ENCODE data around the gene CCDC57. TPM values are rescaled to one million over a fixed set of nuclear protein-coding genes. Genes with fewer than 3 reads are reported as not detected.

Gene CCDC57
- total RNA-seq, 1 experiment from 2014 or later, result 69.9 TPM

DNA sequence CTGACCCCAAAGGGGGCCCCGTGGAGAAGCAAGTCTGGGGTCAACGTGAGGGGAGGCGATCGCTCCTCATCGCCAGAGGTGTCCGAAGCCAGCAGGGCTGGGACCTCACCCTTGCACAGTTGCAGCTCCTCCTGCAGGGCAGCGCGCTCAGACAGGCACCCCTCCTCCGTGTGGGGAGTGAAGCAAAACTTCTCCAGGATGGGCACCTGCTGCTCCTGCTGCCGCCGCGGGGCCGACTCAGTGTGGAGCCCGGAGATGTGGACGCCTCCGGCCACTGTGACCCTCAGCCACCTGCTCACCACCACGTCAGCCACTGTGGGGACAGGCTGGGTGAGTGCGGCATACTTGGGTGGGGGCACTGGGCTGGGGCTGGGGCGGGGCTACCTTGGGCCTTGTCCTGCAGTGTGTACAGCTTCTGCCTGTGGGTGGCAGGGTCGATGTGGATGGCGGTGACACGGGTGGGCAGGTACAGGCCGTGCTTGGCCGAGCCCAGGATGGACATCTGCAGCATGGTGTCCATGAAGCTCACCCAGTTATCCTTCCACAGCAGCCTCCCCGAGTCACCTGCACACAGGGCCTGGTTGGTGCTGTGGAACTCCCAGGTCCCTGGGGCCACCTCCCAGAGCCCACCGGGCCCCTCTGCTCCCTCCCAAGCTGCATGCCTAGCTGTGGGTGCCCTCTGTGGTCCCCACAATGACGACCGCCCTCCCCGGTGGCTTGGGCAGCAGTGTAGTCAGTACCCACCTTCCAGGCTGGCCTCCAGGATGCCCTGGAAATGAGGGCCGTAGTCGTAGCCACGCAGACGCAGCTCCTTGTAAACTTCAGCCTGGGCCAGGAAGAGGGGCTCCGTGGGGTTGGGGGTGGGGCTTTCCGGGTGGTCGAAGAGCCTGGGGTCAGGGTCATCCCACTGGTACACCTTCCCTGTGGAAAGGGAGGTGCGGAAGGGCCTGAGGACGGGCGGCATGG, 125.4 kb downstream of the CCDC57 start:
- Mint-ChIP-seq H3K4me3 (ENCODE audit: low read depth, unreplicated experiment) (no peak overlapping the region), H3K27me3 (ENCODE audit: unreplicated experiment) (no peaks in the 10 kb centered on the region), H3K9me3 (ENCODE audit: low read depth, unreplicated experiment) (no peaks in the 10 kb centered on the region), H3K36me3 (ENCODE audit: insufficient read depth, unreplicated experiment) (peaks cover 78% of the 10 kb centered on the region), H3K27ac (ENCODE audit: unreplicated experiment) (no peak overlapping the region), H3K4me1 (ENCODE audit: low read depth, unreplicated experiment) (no peaks in the 10 kb centered on the region)
- intact Hi-C loops (cut with micrococcal nuclease; ENCODE audit: unreplicated experiment), result no loop called here
- BruUV-seq (replicated peaks), result no TSS peak
- TF ChIP-seq, protein P1, sequence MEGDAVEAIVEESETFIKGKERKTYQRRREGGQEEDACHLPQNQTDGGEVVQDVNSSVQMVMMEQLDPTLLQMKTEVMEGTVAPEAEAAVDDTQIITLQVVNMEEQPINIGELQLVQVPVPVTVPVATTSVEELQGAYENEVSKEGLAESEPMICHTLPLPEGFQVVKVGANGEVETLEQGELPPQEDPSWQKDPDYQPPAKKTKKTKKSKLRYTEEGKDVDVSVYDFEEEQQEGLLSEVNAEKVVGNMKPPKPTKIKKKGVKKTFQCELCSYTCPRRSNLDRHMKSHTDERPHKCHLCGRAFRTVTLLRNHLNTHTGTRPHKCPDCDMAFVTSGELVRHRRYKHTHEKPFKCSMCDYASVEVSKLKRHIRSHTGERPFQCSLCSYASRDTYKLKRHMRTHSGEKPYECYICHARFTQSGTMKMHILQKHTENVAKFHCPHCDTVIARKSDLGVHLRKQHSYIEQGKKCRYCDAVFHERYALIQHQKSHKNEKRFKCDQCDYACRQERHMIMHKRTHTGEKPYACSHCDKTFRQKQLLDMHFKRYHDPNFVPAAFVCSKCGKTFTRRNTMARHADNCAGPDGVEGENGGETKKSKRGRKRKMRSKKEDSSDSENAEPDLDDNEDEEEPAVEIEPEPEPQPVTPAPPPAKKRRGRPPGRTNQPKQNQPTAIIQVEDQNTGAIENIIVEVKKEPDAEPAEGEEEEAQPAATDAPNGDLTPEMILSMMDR (IDR thresholded peaks at IDR 0.05; ENCODE audit: unreplicated experiment), result no peak
- CTCF ChIA-PET, result no interaction called here
- DNase-seq, result no peak

DNA sequence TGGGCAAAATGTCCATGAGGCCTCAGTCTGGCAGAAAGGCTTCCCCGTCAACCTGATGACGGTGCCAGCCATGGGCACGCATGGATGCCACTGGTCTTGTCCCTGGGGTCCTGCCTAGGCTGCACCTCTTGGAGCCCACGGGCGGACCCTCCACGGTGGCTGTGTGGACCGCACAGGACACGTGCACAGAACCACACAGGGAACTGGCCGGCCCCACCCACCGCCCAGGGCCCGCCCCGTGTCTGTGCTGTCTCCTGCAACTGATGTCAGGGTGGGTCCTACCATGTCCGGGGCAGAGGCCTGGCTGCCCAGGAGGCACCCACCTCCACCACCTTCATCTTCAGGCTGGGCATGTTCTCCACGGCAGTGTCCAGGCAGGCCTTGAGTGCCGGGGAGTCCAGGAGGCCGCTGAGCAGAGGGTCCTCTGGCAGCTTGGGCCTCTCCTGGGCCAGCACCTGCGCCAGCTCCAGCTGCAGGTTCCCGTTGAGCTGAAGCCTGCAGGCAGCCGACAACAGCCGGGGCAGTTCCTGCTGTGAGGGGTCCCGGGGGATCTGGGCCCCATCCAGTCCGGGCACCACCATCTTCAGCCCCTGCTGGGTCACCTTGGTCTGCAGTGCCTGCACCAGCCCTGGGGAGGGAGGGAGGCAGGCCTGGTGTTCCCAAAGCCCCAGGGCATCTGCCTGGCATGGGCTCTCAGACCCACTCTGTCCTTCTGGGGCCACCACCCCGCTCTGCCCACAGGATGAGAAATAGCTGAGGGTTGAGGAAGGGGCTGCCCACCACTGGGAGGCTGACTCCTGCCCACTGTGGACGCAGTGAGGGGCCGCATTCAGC, 126.5 kb downstream of the CCDC57 start:
- no peaks in the 10 kb centered on the region for H3K9me3 Mint-ChIP-seq (ENCODE audit: low read depth, unreplicated experiment)
- CTCF ChIA-PET, result no interaction called here

DNA sequence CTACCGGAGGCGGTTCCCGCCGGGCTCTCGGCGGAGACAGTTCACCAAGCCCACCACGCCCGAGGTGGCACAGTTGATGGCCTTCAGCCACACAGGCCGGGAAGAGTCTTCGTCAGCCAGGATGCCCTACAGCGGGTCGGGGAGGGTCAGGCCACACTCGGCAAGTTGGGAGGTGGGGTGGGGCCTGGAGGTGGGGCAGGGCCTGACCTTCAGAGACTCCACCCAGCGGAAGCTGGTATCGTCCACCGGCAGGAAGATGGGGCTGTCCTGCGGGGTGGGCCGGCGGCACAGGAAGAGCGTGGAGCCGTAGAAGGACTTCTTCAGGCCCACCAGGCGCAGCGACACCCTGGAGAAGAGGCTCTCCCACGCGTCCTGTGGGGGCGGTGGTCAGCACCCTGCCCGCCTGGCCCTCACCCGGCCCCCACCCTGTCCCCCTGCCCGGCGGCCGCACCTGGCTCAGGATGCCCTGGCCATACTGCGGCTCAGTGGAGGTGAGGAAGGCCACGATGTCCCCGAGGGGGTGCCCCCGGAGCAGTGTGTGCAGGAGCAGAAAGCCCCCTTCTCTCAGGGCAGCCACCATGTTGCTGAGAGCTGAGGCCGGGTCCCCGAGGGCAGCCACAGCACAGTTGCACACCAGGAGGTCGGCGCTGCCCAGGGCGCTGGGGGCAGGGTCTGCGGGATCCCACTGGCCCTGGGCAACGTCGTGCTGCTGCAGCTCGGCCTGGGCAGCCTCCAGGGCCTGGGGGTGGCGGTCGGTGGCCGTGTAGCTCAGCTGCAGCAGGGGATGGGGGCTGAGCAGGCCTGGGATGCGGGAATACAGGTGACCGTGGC, 127.4 kb downstream of the CCDC57 start:
- no peak for DNase-seq
- no peaks in the 10 kb centered on the region for H3K4me1 Mint-ChIP-seq (ENCODE audit: low read depth, unreplicated experiment)
- intact Hi-C loops (cut with micrococcal nuclease; ENCODE audit: unreplicated experiment), result no loop called here
- no peaks in the 10 kb centered on the region for H3K27me3 Mint-ChIP-seq (ENCODE audit: unreplicated experiment)
- TF ChIP-seq, protein P1 (IDR thresholded peaks at IDR 0.05; ENCODE audit: unreplicated experiment), result no peak
- CTCF ChIA-PET, result no interaction called here
- H3K4me3 Mint-ChIP-seq (ENCODE audit: low read depth, unreplicated experiment), result no peak overlapping the region
- H3K27ac Mint-ChIP-seq (ENCODE audit: unreplicated experiment), result no peak overlapping the region
- peaks cover 76% of the 10 kb centered on the region for H3K36me3 Mint-ChIP-seq (ENCODE audit: insufficient read depth, unreplicated experiment)
- BruUV-seq (replicated peaks), result no TSS peak
- no peaks in the 10 kb centered on the region for H3K9me3 Mint-ChIP-seq (ENCODE audit: low read depth, unreplicated experiment)

More for the DNA sequence above, 126.5 kb downstream of the CCDC57 start:
- no TSS peak for BruUV-seq (replicated peaks)
- H3K27me3 Mint-ChIP-seq (ENCODE audit: unreplicated experiment), result no peaks in the 10 kb centered on the region
- no peaks in the 10 kb centered on the region for H3K4me1 Mint-ChIP-seq (ENCODE audit: low read depth, unreplicated experiment)
- no peak overlapping the region for H3K27ac Mint-ChIP-seq (ENCODE audit: unreplicated experiment)
- no peak for DNase-seq
- no peak overlapping the region for H3K4me3 Mint-ChIP-seq (ENCODE audit: low read depth, unreplicated experiment)
- H3K36me3 Mint-ChIP-seq (ENCODE audit: insufficient read depth, unreplicated experiment), result peaks cover 75% of the 10 kb centered on the region
- TF ChIP-seq, protein P1 (IDR thresholded peaks at IDR 0.05; ENCODE audit: unreplicated experiment), result no peak
- intact Hi-C loops (cut with micrococcal nuclease; ENCODE audit: unreplicated experiment), result no loop called here

All from Calu3 (cell line).